Activated T-cell treated with anti-CD3 and anti-CD28 coated beads, Interleukin-2, amount 50 U/mL, for 4 hours (primary cell): ENCODE data around the gene SUPT7L. TPM values are rescaled to one million over a fixed set of nuclear protein-coding genes. Genes with fewer than 3 reads are reported as not detected.

ENCODE experiments used
- ATAC-seq, 2 donors: fragments of 200-7000 bp; cut with Tn5 transposase; one replicate each; pipeline ENCODE4 v1.10.0; 2021
- DNase-seq: peaks from one replicate; pipeline ENCODE4 v3.0.0-alpha.2; 2020
- H3K27me3 Mint-ChIP-seq: one replicate; pipeline ENCODE4 v1.8.0; 2021; ENCODE audit warnings: low read depth, mixed read lengths
- H3K36me3 Mint-ChIP-seq: one replicate; pipeline ENCODE4 v1.8.0; 2022; ENCODE audit warnings: mixed read lengths; ENCODE audit not compliant: insufficient read depth
- H3K4me1 Mint-ChIP-seq: one replicate; pipeline ENCODE4 v1.8.0; 2021; ENCODE audit warnings: low read depth, mixed read lengths
- H3K4me3 Mint-ChIP-seq: one replicate; pipeline ENCODE4 v1.8.0; 2021; ENCODE audit warnings: mild to moderate bottlenecking, moderate library complexity, mixed read lengths
- H3K9me3 Mint-ChIP-seq: one replicate; pipeline ENCODE4 v1.8.0; 2021; ENCODE audit warnings: mixed read lengths
- total RNA-seq, 3 donors: library from RNA; stranded (reverse); gene quantifications; one replicate each; pipeline ENCODE4 v1.2.1, GENCODE V29; 2021

SUPT7L gene
- total RNA-seq, 3 donors from 2014 or later: 23.6 to 31.4 (median 28.1) TPM

GRCh38 chr2:27671235-27671634 lies 7.8 kb upstream of the SUPT7L start:
- H3K27me3 Mint-ChIP-seq: no peaks in the 10 kb centered on the region
- peaks cover 14% of the 10 kb centered on the region for H3K4me1 Mint-ChIP-seq
- DNase-seq (no peak), ATAC-seq (peak; percentile 32 to 48)
- H3K9me3 Mint-ChIP-seq: no peaks in the 10 kb centered on the region
- H3K36me3 Mint-ChIP-seq: peaks cover 46% of the 10 kb centered on the region
- no peak overlapping the region for H3K4me3 Mint-ChIP-seq

- Mint-ChIP-seq H3K27me3 (no peaks in the 10 kb centered on the region), H3K9me3 (no peaks in the 10 kb centered on the region), H3K4me1 (peaks cover 38% of the 10 kb centered on the region), H3K4me3 (no peak overlapping the region), H3K36me3 (peaks cover 35% of the 10 kb centered on the region)
- no peak for DNase-seq
- no peak for ATAC-seq
Measured at GRCh38 chr2:27667446-27667845, 4.0 kb upstream of the SUPT7L start.

GRCh38 chr2:27664622-27665363 lies 1.4 kb upstream of the SUPT7L start:
- peak overlapping the region; percentile 98 for H3K4me3 Mint-ChIP-seq
- no peaks in the 10 kb centered on the region for H3K27me3 Mint-ChIP-seq
- peaks cover 39% of the 10 kb centered on the region for H3K36me3 Mint-ChIP-seq
- no peak for DNase-seq
- H3K9me3 Mint-ChIP-seq: no peaks in the 10 kb centered on the region
- H3K4me1 Mint-ChIP-seq: peaks cover 44% of the 10 kb centered on the region
- no peak for ATAC-seq

GRCh38 chr2:27664154-27664574 lies 750 bp upstream of the SUPT7L start:
- peaks cover 46% of the 10 kb centered on the region for H3K4me1 Mint-ChIP-seq

GRCh38 chr2:27661371-27661770 lies 2.0 kb downstream of the SUPT7L start:
- Mint-ChIP-seq H3K4me3 (peak overlapping the region; percentile 98), H3K36me3 (peaks cover 33% of the 10 kb centered on the region), H3K4me1 (peaks cover 45% of the 10 kb centered on the region), H3K27me3 (no peaks in the 10 kb centered on the region), H3K9me3 (no peaks in the 10 kb centered on the region)
- no peak for DNase-seq
- no peak for ATAC-seq

More at GRCh38 chr2:27664154-27664574, 750 bp upstream of the SUPT7L start:
- H3K27me3 Mint-ChIP-seq: no peaks in the 10 kb centered on the region
- DNase-seq (no peak), ATAC-seq (peak; percentile 10 to 12)
- peak overlapping the region; percentile 98 for H3K4me3 Mint-ChIP-seq
- no peaks in the 10 kb centered on the region for H3K9me3 Mint-ChIP-seq
- H3K36me3 Mint-ChIP-seq: peaks cover 40% of the 10 kb centered on the region

GRCh38 chr2:27655155-27655951 lies 8.1 kb downstream of the SUPT7L start:
- no peaks in the 10 kb centered on the region for H3K9me3 Mint-ChIP-seq
- no peak overlapping the region for H3K4me3 Mint-ChIP-seq
- no peak for DNase-seq
- ATAC-seq: no peak
- H3K4me1 Mint-ChIP-seq: peaks cover 22% of the 10 kb centered on the region
- H3K36me3 Mint-ChIP-seq: peaks cover 50% of the 10 kb centered on the region
- no peaks in the 10 kb centered on the region for H3K27me3 Mint-ChIP-seq

GRCh38 chr2:27653397-27653796 lies 10.0 kb downstream of the SUPT7L start:
- peaks cover 19% of the 10 kb centered on the region for H3K4me1 Mint-ChIP-seq
- ATAC-seq (no peak), DNase-seq (no peak)
- no peak overlapping the region for H3K4me3 Mint-ChIP-seq
- H3K36me3 Mint-ChIP-seq: peaks cover 53% of the 10 kb centered on the region
- H3K9me3 Mint-ChIP-seq: no peaks in the 10 kb centered on the region
- no peaks in the 10 kb centered on the region for H3K27me3 Mint-ChIP-seq

GRCh38 chr2:27652790-27653189 lies 10.6 kb downstream of the SUPT7L start:
- Mint-ChIP-seq H3K27me3 (no peaks in the 10 kb centered on the region), H3K9me3 (no peaks in the 10 kb centered on the region), H3K4me1 (peaks cover 19% of the 10 kb centered on the region), H3K36me3 (peaks cover 56% of the 10 kb centered on the region), H3K4me3 (no peak overlapping the region)
- peak; percentile 65 to 72 for ATAC-seq
- DNase-seq: no peak

- DNase-seq: no peak
- Mint-ChIP-seq H3K4me3 (no peak overlapping the region), H3K36me3 (peaks cover 61% of the 10 kb centered on the region), H3K9me3 (no peaks in the 10 kb centered on the region), H3K27me3 (no peaks in the 10 kb centered on the region), H3K4me1 (peaks cover 19% of the 10 kb centered on the region)
- no peak for ATAC-seq
Measured at GRCh38 chr2:27652341-27652740, 11.1 kb downstream of the SUPT7L start.

GRCh38 chr2:27651056-27651455 lies 12.4 kb downstream of the SUPT7L start:
- Mint-ChIP-seq H3K27me3 (no peaks in the 10 kb centered on the region), H3K9me3 (no peaks in the 10 kb centered on the region), H3K4me1 (peaks cover 19% of the 10 kb centered on the region), H3K36me3 (peaks cover 59% of the 10 kb centered on the region), H3K4me3 (no peak overlapping the region)
- DNase-seq (no peak), ATAC-seq (no peak)

- no peaks in the 10 kb centered on the region for H3K27me3 Mint-ChIP-seq
- H3K4me1 Mint-ChIP-seq: peaks cover 4% of the 10 kb centered on the region
- DNase-seq: no peak
- H3K4me3 Mint-ChIP-seq: no peak overlapping the region
- H3K9me3 Mint-ChIP-seq: no peaks in the 10 kb centered on the region
- no peak for ATAC-seq
- peaks cover 32% of the 10 kb centered on the region for H3K36me3 Mint-ChIP-seq
Measured at GRCh38 chr2:27647737-27648136, 15.7 kb downstream of the SUPT7L start.

- DNase-seq: no peak
- no peak for ATAC-seq
- no peaks in the 10 kb centered on the region for H3K4me1 Mint-ChIP-seq
- H3K36me3 Mint-ChIP-seq: peaks cover 29% of the 10 kb centered on the region
- no peaks in the 10 kb centered on the region for H3K27me3 Mint-ChIP-seq
- H3K4me3 Mint-ChIP-seq: no peak overlapping the region
- no peaks in the 10 kb centered on the region for H3K9me3 Mint-ChIP-seq
Measured at GRCh38 chr2:27647289-27647688, 16.1 kb downstream of the SUPT7L start.

GRCh38 chr2:27645197-27645596 lies 18.2 kb downstream of the SUPT7L start:
- Mint-ChIP-seq H3K4me3 (no peak overlapping the region), H3K36me3 (peaks cover 31% of the 10 kb centered on the region), H3K9me3 (no peaks in the 10 kb centered on the region), H3K27me3 (no peaks in the 10 kb centered on the region), H3K4me1 (no peaks in the 10 kb centered on the region)
- DNase-seq (no peak), ATAC-seq (no peak)

- ATAC-seq: no peak
- DNase-seq: no peak
- Mint-ChIP-seq H3K4me1 (peaks cover 25% of the 10 kb centered on the region), H3K36me3 (peaks cover 33% of the 10 kb centered on the region), H3K9me3 (no peaks in the 10 kb centered on the region), H3K27me3 (no peaks in the 10 kb centered on the region), H3K4me3 (no peak overlapping the region)
Measured at GRCh38 chr2:27640722-27641245, 22.6 kb downstream of the SUPT7L start.
